GM18861 (cell line): ENCODE data around the gene ATAD3B.

Experiments used
- ATAC-seq: cut with Tn5 transposase; IDR thresholded peaks from one replicate; pipeline ENCODE4 v1.9.1; 2021; ENCODE audit not compliant: unreplicated experiment

The ATAD3B gene

GRCh38 chr1:1542766-1543705, 71.5 kb downstream of the ATAD3B start:
- no peak for ATAC-seq

GRCh38 chr1:1543706-1544099, 72.1 kb downstream of the ATAD3B start:
- ATAC-seq, result no peak

GRCh38 chr1:1544544-1544943, 73.0 kb downstream of the ATAD3B start:
- no peak for ATAC-seq
